ENCODE data around the gene MAX. TPM values are rescaled to one million over a fixed set of nuclear protein-coding genes. Genes with fewer than 3 reads are reported as not detected.

Gene MAX
- total RNA-seq, 1 donor from 2014 or later = 83.5 TPM

GRCh38 chr14:65052832-65053231 lies 49.5 kb downstream of the MAX start:
- TF ChIP-seq CTCF (IDR thresholded peaks at IDR 0.05; ENCODE audit: partially characterized antibody, unreplicated experiment) = no peak
- no peaks in the 10 kb centered on the region for H3K27me3 Mint-ChIP-seq (ENCODE audit: unreplicated experiment)

GRCh38 chr14:65045709-65046108 lies 56.6 kb downstream of the MAX start:
- Mint-ChIP-seq H3K36me3 (ENCODE audit: unreplicated experiment) (no peaks in the 10 kb centered on the region), H3K4me3 (ENCODE audit: unreplicated experiment) (no peak overlapping the region), H3K27me3 (ENCODE audit: unreplicated experiment) (peaks cover 2% of the 10 kb centered on the region), H3K4me1 (ENCODE audit: low read depth, unreplicated experiment) (no peaks in the 10 kb centered on the region), H3K9me3 (ENCODE audit: unreplicated experiment) (no peaks in the 10 kb centered on the region), H3K27ac (ENCODE audit: unreplicated experiment) (no peak overlapping the region)
- no peak for DNase-seq
- no peak for TF ChIP-seq CTCF (IDR thresholded peaks at IDR 0.05; ENCODE audit: partially characterized antibody, unreplicated experiment)

More at GRCh38 chr14:65052832-65053231, 49.5 kb downstream of the MAX start:
- Mint-ChIP-seq H3K9me3 (ENCODE audit: unreplicated experiment) (no peaks in the 10 kb centered on the region), H3K36me3 (ENCODE audit: unreplicated experiment) (no peaks in the 10 kb centered on the region), H3K4me3 (ENCODE audit: unreplicated experiment) (no peak overlapping the region), H3K27ac (ENCODE audit: unreplicated experiment) (no peak overlapping the region), H3K4me1 (ENCODE audit: low read depth, unreplicated experiment) (no peaks in the 10 kb centered on the region)
- DNase-seq = no peak

DNA sequence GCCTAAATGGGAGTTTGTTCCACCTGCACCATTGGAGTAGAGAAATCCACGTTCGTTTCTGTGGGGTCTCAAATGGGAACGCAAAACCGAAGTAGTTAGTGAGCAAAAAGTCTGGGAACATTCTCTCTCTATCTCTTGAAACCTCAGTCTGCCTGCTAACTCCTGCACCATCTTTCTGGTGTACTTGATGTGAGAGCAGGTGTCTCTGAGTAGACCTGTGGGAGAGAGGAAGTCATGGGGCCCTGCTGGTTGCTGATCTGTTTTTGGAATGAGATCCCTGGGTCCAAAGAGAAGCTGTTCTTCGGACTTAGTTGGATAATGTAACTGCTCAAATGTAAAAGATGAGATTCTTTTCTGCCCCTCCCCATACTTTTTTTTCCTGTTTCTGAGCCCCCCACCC lies 57.3 kb downstream of the MAX start:
- Mint-ChIP-seq H3K27me3 (ENCODE audit: unreplicated experiment) (peaks cover 2% of the 10 kb centered on the region), H3K27ac (ENCODE audit: unreplicated experiment) (no peak overlapping the region), H3K4me3 (ENCODE audit: unreplicated experiment) (no peak overlapping the region), H3K9me3 (ENCODE audit: unreplicated experiment) (no peaks in the 10 kb centered on the region), H3K4me1 (ENCODE audit: low read depth, unreplicated experiment) (no peaks in the 10 kb centered on the region), H3K36me3 (ENCODE audit: unreplicated experiment) (no peaks in the 10 kb centered on the region)
- no peak for TF ChIP-seq CTCF (IDR thresholded peaks at IDR 0.05; ENCODE audit: partially characterized antibody, unreplicated experiment)
- no peak for DNase-seq

DNA sequence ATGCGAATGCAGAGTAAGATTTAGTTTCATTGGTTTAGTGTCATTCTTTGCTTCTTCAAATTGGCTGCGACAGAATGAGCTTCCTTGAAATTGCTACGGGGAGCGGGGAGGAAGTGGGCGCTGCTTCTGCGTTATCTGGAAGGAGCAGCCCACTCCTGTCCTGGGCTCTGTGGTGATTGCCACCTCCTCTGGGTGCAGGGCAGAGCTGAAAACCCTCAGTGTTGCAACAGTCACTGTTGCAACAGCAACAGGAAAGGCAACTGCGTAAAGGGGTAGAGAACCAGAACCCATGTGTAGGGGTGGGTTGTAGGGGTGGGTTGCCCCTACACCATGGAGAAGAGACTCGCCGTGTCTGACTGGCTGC lies 57.7 kb downstream of the MAX start:
- Mint-ChIP-seq H3K27me3 (ENCODE audit: unreplicated experiment) (peaks cover 2% of the 10 kb centered on the region), H3K36me3 (ENCODE audit: unreplicated experiment) (no peaks in the 10 kb centered on the region), H3K4me1 (ENCODE audit: low read depth, unreplicated experiment) (no peaks in the 10 kb centered on the region), H3K27ac (ENCODE audit: unreplicated experiment) (no peak overlapping the region), H3K4me3 (ENCODE audit: unreplicated experiment) (no peak overlapping the region), H3K9me3 (ENCODE audit: unreplicated experiment) (no peaks in the 10 kb centered on the region)
- DNase-seq = no peak
- no peak for TF ChIP-seq CTCF (IDR thresholded peaks at IDR 0.05; ENCODE audit: partially characterized antibody, unreplicated experiment)

- DNase-seq = no peak
Measured at GRCh38 chr14:65043893-65044595, 58.3 kb downstream of the MAX start.

More at GRCh38 chr14:65043893-65044595, 58.3 kb downstream of the MAX start:
- Mint-ChIP-seq H3K9me3 (ENCODE audit: unreplicated experiment) (no peaks in the 10 kb centered on the region), H3K27me3 (ENCODE audit: unreplicated experiment) (peaks cover 2% of the 10 kb centered on the region), H3K36me3 (ENCODE audit: unreplicated experiment) (no peaks in the 10 kb centered on the region), H3K27ac (ENCODE audit: unreplicated experiment) (no peak overlapping the region), H3K4me1 (ENCODE audit: low read depth, unreplicated experiment) (no peaks in the 10 kb centered on the region), H3K4me3 (ENCODE audit: unreplicated experiment) (no peak overlapping the region)
- no peak for TF ChIP-seq CTCF (IDR thresholded peaks at IDR 0.05; ENCODE audit: partially characterized antibody, unreplicated experiment)

Measured in glutamatergic neuron (in vitro differentiated cells).